ENCODE data around the gene UMAD1. TPM values are rescaled to one million over a fixed set of nuclear protein-coding genes. Genes with fewer than 3 reads are reported as not detected.

The UMAD1 gene
- total RNA-seq, 8 experiments from 2014 or later = 7.8 to 19.1 (median 12.5) TPM

DNA sequence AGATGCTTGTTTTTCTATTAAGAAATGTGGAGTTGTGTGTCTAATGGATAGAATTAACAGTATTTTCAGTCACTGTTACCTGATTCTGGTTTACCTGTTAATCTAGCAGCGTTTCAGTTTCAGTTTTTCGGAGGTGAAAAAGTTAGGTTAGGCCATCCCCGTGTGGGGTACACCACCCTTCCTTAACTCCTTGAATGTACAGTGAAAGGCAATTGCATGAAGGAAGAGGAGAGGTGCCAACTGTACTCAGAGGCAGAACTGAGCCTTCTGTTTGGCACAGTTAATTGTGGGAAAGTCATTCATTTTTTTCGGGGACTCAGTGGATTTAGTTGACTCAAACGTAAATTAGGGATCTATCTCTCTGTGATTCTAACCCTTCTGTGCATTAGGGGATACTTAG, 42.3 kb downstream of the UMAD1 start:
- 77 to 100% (median 86%) methylated on average over 1 to 5 of the region's 5 CpGs for WGBS, 10 experiments
- in situ Hi-C loops (cut with MboI; ENCODE audit: low pct_unique_long_range_greater_than_20kb in 2 of 9, low sequenced_read_pairs in 9 of 9, unreplicated experiment in 9 of 9) = loop anchor here in 1 of 9 experiments (25.0 kb wide), 1 partner anchor 529 kb away; no protein-coding TSS in a partner anchor
- ATAC-seq (replicated peaks in 6 of 8) = no peak
- Histone ChIP-seq H3K4me1 (replicated peaks in 1 of 2) (no peaks in the 10 kb centered on the region), H3K4me3 (no peak overlapping the region), H3K27ac (no peak overlapping the region)

DNA sequence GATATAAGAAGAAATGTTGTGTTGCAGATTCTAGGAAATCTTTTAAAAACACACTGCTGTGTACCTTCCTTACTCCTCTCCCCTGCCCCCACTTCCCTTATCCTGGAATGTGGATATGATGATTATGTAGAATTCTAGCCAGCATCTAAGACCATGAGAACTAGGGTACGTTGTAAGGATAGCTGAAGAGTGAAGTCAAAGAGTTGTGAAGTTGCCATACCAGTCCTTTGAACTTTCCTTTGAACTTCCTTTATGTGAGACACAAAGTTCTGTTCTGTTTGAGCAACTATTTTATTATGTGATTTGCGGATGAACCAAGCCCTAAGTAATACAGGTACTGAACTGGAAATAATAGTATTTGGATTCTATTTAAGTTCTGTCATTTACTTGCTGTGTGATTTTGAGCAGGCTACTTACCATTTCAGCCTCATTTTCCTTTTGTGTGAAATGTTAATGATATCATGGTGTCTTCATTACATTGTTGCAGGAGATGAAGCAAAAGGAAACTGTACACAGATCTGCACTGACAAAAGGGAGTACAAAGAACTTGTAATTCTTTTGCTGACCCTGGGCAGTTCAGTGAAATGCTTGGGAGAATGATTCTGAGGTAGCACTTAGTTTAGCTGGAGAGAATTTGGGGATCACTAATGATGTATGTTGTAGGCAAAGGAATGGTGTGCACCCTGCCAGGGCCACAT, 46.4 kb downstream of the UMAD1 start:
- Histone ChIP-seq H3K4me1 (replicated peaks in 1 of 2) (no peaks in the 10 kb centered on the region), H3K27ac (no peak overlapping the region), H3K4me3 (no peak overlapping the region)
- WGBS, 10 experiments = 10 to 100% (median 52%) methylated on average over 1 to 2 of the region's 2 CpGs; no CpG with 5 or more reads in 1 of the 10 experiments
- peak in 5 of 8 experiments; percentile 21 to 59 (median 35) for ATAC-seq (replicated peaks in 6 of 8)
- in situ Hi-C loops (cut with MboI; ENCODE audit: low pct_unique_long_range_greater_than_20kb in 2 of 9, low sequenced_read_pairs in 9 of 9, unreplicated experiment in 9 of 9) = loop anchor here in 1 of 9 experiments (25.0 kb wide), 1 partner anchor 525 kb away; no protein-coding TSS in a partner anchor

GRCh38 chr7:7687800-7688199, 47.2 kb downstream of the UMAD1 start:
- H3K4me1 ChIP-seq (replicated peaks in 1 of 2) = no peaks in the 10 kb centered on the region
- ATAC-seq (replicated peaks in 6 of 8) = no peak
- H3K4me3 ChIP-seq = no peak overlapping the region
- 33 to 100% (median 83%) methylated on average over 1 of the region's 1 CpG; no CpG with 5 or more reads in 3 of the 10 experiments for WGBS, 10 experiments
- in situ Hi-C loops (cut with MboI; ENCODE audit: low pct_unique_long_range_greater_than_20kb in 2 of 9, low sequenced_read_pairs in 9 of 9, unreplicated experiment in 9 of 9) = loop anchor here in 1 of 9 experiments (25.0 kb wide), 1 partner anchor 525 kb away; no protein-coding TSS in a partner anchor
- no peak overlapping the region for H3K27ac ChIP-seq

DNA sequence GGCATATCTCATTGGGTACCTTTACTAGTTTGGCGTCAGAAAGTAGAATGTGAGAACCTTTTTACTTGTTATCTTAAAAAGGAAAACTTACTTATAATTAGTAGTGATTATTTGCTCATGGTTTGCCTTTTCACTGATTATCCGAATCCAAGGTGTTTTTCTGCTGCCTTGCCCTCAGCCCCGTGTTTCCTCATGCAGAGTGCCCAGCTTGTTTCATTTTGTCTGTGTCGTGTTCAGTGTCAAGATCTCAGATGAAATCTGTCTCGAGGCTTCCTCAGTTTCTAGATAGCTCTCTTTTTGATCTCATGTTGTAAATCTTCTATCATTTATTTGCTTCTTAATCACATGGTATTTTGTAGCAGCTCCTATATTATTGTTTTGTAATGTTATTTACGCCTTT, 47.8 kb downstream of the UMAD1 start:
- ATAC-seq (replicated peaks in 6 of 8) = no peak
- Histone ChIP-seq H3K4me1 (replicated peaks in 1 of 2) (no peaks in the 10 kb centered on the region), H3K27ac (no peak overlapping the region), H3K4me3 (no peak overlapping the region)
- in situ Hi-C loops (cut with MboI; ENCODE audit: low pct_unique_long_range_greater_than_20kb in 2 of 9, low sequenced_read_pairs in 9 of 9, unreplicated experiment in 9 of 9) = loop anchor here in 1 of 9 experiments (25.0 kb wide), 1 partner anchor 524 kb away; no protein-coding TSS in a partner anchor
- WGBS, 10 experiments = 40 to 100% (median 87%) methylated on average over 2 to 6 of the region's 6 CpGs

- no peak overlapping the region for H3K27ac ChIP-seq
- in situ Hi-C loops (cut with MboI; ENCODE audit: low pct_unique_long_range_greater_than_20kb in 2 of 9, low sequenced_read_pairs in 9 of 9, unreplicated experiment in 9 of 9) = loop anchor here in 1 of 9 experiments (25.0 kb wide), 1 partner anchor 523 kb away; no protein-coding TSS in a partner anchor
- no peak for ATAC-seq (replicated peaks in 6 of 8)
- H3K4me3 ChIP-seq = no peak overlapping the region
- 38 to 100% (median 90%) methylated on average over 1 to 4 of the region's 4 CpGs for WGBS, 10 experiments
- H3K4me1 ChIP-seq (replicated peaks in 1 of 2) = no peaks in the 10 kb centered on the region
Observed at GRCh38 chr7:7688956-7689355, 48.4 kb downstream of the UMAD1 start.

- Histone ChIP-seq H3K4me1 (replicated peaks in 1 of 2) (peaks cover 8 to 14% of the 10 kb centered on the region in 2 donors), H3K4me3 (no peak overlapping the region), H3K27ac (no peak overlapping the region)
- in situ Hi-C loops (cut with MboI; ENCODE audit: low pct_unique_long_range_greater_than_20kb in 2 of 9, low sequenced_read_pairs in 9 of 9, unreplicated experiment in 9 of 9) = loop anchor here in 1 of 9 experiments (25.0 kb wide), 1 partner anchor 518 kb away; no protein-coding TSS in a partner anchor
- no peak for ATAC-seq (replicated peaks in 6 of 8)
Observed at GRCh38 chr7:7693881-7694280, 53.3 kb downstream of the UMAD1 start.

- no peak overlapping the region for H3K27ac ChIP-seq
- in situ Hi-C loops (cut with MboI; ENCODE audit: low pct_unique_long_range_greater_than_20kb in 2 of 9, low sequenced_read_pairs in 9 of 9, unreplicated experiment in 9 of 9) = loop anchor here in 1 of 9 experiments (25.0 kb wide), 1 partner anchor 518 kb away; no protein-coding TSS in a partner anchor
- peaks cover 8 to 14% of the 10 kb centered on the region in 2 donors for H3K4me1 ChIP-seq (replicated peaks in 1 of 2)
- ATAC-seq (replicated peaks in 6 of 8) = no peak
- WGBS, 10 experiments = 81 to 100% (median 94%) methylated on average over 2 to 3 of the region's 3 CpGs; no CpG with 5 or more reads in 2 of the 10 experiments
- H3K4me3 ChIP-seq = no peak overlapping the region
Observed at GRCh38 chr7:7694542-7694941, 54.0 kb downstream of the UMAD1 start.

GRCh38 chr7:7695111-7695817, 54.7 kb downstream of the UMAD1 start:
- no peak for ATAC-seq (replicated peaks in 6 of 8)
- WGBS, 10 experiments = 67 to 100% (median 86%) methylated on average over 1 to 5 of the region's 5 CpGs
- Histone ChIP-seq H3K27ac (no peak overlapping the region), H3K4me1 (replicated peaks in 1 of 2) (peaks cover 8 to 14% of the 10 kb centered on the region in 2 donors), H3K4me3 (no peak overlapping the region)
- in situ Hi-C loops (cut with MboI; ENCODE audit: low pct_unique_long_range_greater_than_20kb in 2 of 9, low sequenced_read_pairs in 9 of 9, unreplicated experiment in 9 of 9) = loop anchor here in 1 of 9 experiments (25.0 kb wide), 1 partner anchor 517 kb away; no protein-coding TSS in a partner anchor

- in situ Hi-C loops (cut with MboI; ENCODE audit: low pct_unique_long_range_greater_than_20kb in 2 of 9, low sequenced_read_pairs in 9 of 9, unreplicated experiment in 9 of 9) = loop anchor here in 1 of 9 experiments (25.0 kb wide), 1 partner anchor 516 kb away; no protein-coding TSS in a partner anchor
- ATAC-seq (replicated peaks in 6 of 8) = peak in 7 of 8 experiments; percentile 53 to 93 (median 89)
- Histone ChIP-seq H3K4me3 (no peak overlapping the region), H3K4me1 (replicated peaks in 1 of 2) (peaks cover 10 to 14% of the 10 kb centered on the region in 2 donors), H3K27ac (peak overlapping the region in 1 of 2 donors; percentile 9)
- 0 to 83% (median 61%) methylated on average over 1 to 3 of the region's 3 CpGs for WGBS, 10 experiments
Observed at GRCh38 chr7:7696458-7697119, 56.0 kb downstream of the UMAD1 start.

GRCh38 chr7:7698930-7699329, 58.4 kb downstream of the UMAD1 start:
- WGBS, 10 experiments = 90 to 100% (median 100%) methylated on average over 1 to 2 of the region's 2 CpGs; no CpG with 5 or more reads in 5 of the 10 experiments
- peaks cover 14 to 15% of the 10 kb centered on the region in 2 donors for H3K4me1 ChIP-seq (replicated peaks in 1 of 2)
- no peak overlapping the region for H3K4me3 ChIP-seq
- no peak overlapping the region for H3K27ac ChIP-seq
- in situ Hi-C loops (cut with MboI; ENCODE audit: low pct_unique_long_range_greater_than_20kb in 2 of 9, low sequenced_read_pairs in 9 of 9, unreplicated experiment in 9 of 9) = loop anchor here in 1 of 9 experiments (25.0 kb wide), 1 partner anchor 513 kb away; no protein-coding TSS in a partner anchor
- ATAC-seq (replicated peaks in 6 of 8) = no peak

DNA sequence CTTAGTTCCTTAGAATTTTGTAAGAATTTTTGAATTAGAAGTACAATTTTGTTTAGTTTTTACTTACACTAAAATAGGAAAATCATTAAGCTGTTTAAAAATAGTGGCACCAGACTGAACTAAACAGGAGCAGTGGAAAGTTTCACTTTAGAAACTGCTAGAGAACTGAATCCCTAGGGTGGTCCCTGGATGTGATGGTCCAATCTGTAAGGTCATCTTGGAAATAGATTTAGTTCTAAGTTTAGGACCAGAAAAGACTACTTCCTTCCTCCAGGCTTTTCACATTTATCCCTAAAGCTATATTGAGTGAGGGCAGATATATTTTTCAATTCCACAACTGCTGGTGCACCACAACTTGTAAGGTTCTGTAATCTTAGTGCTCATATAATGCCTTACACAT, 58.8 kb downstream of the UMAD1 start:
- no peak overlapping the region for H3K4me3 ChIP-seq
- H3K4me1 ChIP-seq (replicated peaks in 1 of 2) = peaks cover 14 to 15% of the 10 kb centered on the region in 2 donors
- in situ Hi-C loops (cut with MboI; ENCODE audit: low pct_unique_long_range_greater_than_20kb in 2 of 9, low sequenced_read_pairs in 9 of 9, unreplicated experiment in 9 of 9) = loop anchor here in 1 of 9 experiments (25.0 kb wide), 1 partner anchor 513 kb away; no protein-coding TSS in a partner anchor
- no peak overlapping the region for H3K27ac ChIP-seq
- no peak for ATAC-seq (replicated peaks in 6 of 8)

- ATAC-seq (replicated peaks in 6 of 8) = no peak
- Histone ChIP-seq H3K4me1 (replicated peaks in 1 of 2) (peaks cover 14 to 15% of the 10 kb centered on the region in 2 donors), H3K4me3 (no peak overlapping the region), H3K27ac (no peak overlapping the region)
- in situ Hi-C loops (cut with MboI; ENCODE audit: low pct_unique_long_range_greater_than_20kb in 2 of 9, low sequenced_read_pairs in 9 of 9, unreplicated experiment in 9 of 9) = loop anchor here in 1 of 9 experiments (25.0 kb wide), 1 partner anchor 512 kb away; no protein-coding TSS in a partner anchor
Observed at GRCh38 chr7:7699970-7700369, 59.4 kb downstream of the UMAD1 start.
